GM19351 (cell line): ENCODE results near the gene HRAS.

Experiments
- ATAC-seq: cut with Tn5 transposase; IDR thresholded peaks from one replicate; pipeline ENCODE4 v1.9.1; 2021; ENCODE audit warnings: mild to moderate bottlenecking, moderate library complexity; ENCODE audit not compliant: unreplicated experiment

Gene HRAS

GRCh38 chr11:497565-498296 lies 37.6 kb downstream of the HRAS start:
- ATAC-seq, result no peak

DNA sequence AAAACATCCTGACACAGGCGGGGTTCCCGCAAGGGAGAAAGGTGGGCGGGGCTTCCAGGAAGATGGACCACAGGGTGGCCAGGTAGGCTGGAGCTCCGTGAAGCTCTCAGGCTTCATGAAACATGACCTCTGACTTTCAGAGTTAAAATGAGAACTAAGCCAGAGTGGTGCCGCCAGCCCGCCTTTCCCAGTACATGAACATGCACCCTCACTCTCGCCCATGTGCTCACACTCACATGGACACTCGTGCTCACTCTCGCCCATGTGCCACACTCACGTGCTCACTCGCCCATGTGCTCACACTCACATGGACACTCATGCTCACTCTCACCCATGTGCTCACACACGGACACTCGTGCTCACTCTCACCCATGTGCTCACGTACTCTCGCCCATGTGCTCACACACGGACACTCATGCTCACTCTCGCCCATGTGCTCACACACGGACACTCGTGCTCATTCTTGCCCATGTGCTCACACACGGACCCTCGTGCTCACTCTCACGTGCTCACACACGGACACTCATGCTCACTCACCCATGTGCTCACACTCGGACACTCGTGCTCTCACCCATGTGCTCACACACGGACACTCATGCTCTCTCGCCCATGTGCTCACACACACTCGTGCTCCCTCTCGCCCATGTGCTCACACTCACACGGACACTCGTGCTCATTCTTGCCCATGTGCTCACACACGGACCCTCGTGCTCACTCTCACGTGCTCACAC lies 38.4 kb downstream of the HRAS start:
- ATAC-seq, result no peak

GRCh38 chr11:495537-495931 lies 39.8 kb downstream of the HRAS start:
- ATAC-seq, result no peak

- no peak for ATAC-seq
Observed at GRCh38 chr11:494761-495536, 40.4 kb downstream of the HRAS start.

DNA sequence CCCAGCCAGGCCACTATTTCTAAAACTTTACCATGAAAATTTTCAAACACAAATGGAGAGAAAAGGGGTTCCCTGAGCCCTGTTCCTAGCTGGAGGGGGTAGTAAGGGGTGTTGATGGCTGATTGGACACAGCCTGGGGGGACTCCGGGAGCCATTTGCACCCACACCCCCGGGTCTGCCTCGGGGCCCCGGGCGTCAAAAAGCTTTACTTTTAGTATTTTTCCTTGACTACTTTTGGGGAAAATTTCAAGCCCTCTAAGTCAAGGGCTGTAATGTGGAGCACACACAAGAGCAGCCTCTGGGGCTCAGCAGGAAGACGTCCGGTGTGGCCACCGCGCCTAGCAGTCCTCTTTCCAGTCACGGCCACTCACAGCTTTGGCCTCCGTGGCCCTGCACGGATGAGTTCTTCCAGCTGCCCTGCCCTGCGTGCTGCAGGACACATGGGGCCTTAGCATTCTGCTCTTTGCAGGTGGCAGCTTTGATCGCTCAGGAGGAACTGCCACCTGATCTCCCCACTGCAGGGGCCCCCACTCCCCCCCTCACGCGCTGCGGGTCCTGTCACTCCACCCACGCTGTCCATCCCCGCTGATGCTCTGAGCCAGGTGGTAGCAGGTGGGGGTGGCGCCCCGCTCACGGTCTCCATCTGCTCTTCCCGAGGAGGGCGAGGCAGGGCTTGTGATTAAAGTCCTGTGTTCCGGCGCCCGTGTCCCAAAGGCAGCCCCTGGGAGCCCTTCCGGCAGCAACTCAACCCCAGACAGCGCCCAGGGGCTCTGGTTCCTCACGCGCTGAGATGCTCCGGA lies 42.7 kb downstream of the HRAS start:
- no peak for ATAC-seq

- ATAC-seq, result no peak
Observed at GRCh38 chr11:491358-491757, 44.0 kb downstream of the HRAS start.

DNA sequence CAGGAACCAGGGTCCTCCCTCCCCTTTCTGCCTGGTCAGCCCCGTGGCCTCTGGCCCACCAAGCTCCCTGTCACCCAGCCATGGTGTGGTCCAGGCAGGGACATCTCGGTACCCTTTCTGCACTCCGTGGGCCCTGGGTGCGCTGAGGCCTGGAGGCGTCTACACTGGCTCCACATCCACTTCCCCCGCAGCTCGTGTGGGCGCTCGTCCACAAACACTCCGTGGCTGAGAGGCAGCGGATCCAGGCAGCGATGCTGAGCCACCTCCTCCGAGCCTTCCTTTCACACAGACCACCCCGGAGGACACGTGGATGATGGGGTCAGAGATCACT lies 44.5 kb downstream of the HRAS start:
- ATAC-seq, result no peak

DNA sequence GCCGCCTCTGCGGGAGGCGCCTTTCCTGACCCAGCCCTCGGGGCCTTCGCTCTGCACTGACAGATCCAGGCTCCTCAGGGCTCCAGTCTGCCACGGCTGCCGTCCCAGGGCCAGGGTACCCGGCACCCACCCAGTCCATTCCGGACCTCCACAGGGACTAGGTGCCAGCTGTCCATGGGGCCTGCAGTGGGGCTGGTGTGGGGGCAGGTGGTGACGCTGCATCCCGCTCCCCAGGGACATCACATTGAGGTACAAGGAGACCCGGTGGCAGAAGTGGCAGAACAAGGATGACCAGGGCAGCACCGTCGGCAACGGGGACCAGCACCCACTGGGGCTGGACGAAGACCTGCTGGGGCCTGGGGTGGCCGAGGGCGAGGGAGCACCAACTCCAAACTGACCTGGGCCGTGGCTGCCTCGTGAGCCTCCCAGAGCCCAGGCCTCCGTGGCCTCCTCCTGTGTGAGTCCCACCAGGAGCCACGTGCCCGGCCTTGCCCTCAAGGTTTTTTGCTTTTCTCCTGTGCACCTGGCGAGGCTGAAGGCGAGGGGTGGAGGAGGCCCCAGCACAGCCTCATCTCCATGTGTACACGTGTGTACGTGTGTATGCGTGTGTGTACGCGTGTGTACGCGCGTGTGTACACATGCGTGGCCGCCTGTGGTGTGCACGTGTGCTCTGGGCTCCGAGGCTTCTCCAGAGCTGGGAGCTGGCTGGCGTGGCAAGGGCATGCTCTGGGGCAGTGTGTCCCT lies 45.0 kb downstream of the HRAS start:
- ATAC-seq, result no peak

DNA sequence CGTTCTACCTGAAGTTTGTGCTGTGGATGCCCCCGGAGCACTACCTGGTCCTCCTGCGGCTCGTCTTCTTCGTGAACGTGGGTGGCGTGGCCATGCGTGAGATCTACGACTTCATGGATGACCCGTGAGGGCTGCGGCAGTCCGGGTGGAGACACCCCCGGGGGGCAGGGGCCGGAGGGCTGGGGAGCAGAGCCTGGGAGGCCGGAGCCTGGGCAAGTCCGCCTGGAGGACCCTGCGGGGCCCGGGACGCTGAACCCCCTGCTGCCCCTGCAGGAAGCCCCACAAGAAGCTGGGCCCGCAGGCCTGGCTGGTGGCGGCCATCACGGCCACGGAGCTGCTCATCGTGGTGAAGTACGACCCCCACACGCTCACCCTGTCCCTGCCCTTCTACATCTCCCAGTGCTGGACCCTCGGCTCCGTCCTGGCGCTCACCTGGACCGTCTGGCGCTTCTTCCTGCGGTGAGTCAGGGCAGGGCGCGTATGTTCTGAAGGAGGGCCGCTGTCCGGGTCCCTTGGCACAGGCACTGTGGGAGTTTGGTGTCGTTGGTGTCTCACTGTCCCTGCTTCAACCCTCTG lies 45.7 kb downstream of the HRAS start:
- ATAC-seq, result no peak

GRCh38 chr11:488992-489391 lies 46.4 kb downstream of the HRAS start:
- no peak for ATAC-seq

- ATAC-seq, result no peak
Observed at GRCh38 chr11:488579-488978, 46.8 kb downstream of the HRAS start.

GRCh38 chr11:488062-488461 lies 47.3 kb downstream of the HRAS start:
- ATAC-seq, result no peak

DNA sequence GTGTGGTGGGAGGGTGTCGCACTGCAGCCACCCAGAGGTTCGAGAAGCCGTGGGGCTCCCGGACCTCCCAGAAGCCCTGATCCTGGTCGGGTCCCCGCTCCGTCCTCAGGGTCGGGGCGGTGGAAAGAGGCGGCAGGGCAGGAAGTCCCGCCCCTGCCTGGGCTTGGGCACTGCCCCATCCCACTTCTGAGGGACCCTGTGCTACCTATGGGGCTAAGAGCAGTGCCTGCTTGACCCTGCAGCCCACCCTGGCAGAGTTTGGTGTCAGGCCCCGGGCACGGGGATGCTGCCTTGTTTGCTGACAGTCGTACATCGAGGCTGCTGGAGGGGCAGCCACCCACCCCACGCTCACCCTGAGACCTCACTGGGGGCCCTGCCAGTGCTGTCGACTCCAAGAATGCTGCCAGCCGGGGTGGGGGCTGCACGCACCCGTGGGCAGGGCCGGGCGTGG lies 47.8 kb downstream of the HRAS start:
- no peak for ATAC-seq

DNA sequence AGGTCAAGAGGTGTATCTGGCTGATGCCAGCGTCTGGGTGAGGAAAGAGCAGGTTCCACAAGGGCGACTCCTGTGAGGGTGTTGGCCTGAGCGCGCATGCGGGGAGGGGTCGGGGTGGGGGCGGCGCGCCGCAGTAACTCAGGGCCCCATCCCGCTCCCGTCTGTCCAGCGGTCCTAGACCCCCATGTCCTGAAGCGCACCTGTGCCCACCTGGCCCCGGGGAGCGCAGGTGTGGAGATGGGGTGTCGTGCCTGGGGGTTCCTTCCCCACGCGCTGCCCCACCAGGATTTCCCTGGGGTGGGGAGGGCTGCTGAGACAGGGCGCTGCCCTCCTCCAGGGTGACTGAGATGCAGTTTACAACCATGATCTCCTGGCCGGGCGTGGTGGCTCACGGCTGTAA lies 49.2 kb downstream of the HRAS start:
- ATAC-seq, result no peak

DNA sequence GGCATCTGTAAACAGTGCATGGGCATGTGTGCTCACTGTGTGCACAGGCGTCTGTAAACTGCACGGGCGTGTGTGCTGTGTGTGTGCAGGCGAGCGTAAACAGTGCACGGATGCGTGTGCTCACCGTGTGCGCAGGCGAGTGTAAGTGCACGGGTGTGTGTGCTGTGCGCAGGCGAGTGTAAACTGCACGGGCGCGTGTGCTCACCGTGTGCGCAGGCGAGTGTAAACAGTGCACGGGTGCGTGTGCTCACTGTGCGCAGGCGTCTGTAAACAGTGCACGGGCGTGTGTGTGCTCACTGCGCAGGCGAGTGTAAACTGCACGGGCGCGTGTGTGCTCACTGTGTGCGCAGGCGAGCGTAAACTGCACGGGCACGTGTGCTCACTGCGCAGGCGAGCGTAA lies 50.8 kb downstream of the HRAS start:
- no peak for ATAC-seq
